AG08396 (cell line): ENCODE measurements around the gene YAP1.
"Not testable (repeated sequence)": the region's sequence is repeated elsewhere in the genome, so short reads cannot be mapped to it uniquely, and the experiment has no call there.

Experiments used
- DNase-seq: peaks from one replicate; pipeline ENCODE4 v3.0.0; 2012; ENCODE audit warnings: low spot score, mixed read lengths

The YAP1 gene

DNA sequence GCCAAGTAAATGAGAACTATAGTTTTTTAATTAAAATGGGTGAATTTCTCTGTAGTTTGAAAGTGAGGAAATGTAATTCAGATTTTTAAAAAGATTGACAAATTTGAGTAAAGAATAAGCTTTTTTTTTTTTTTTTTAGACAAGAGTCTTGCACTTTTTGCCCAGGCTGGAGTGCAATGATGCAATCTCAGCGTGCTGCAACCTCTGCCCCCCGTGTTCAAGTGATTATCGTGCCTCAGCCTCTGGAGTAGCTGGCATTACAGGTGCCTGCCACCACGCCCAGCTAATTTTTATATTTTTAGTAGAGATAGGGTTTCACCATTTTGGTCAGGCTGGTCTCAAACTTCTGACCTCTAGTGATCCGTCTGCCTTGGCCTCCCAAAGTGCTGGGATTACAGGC is 90.1 kb downstream of the YAP1 start:
- DNase-seq, result not testable (repeated sequence)

DNA sequence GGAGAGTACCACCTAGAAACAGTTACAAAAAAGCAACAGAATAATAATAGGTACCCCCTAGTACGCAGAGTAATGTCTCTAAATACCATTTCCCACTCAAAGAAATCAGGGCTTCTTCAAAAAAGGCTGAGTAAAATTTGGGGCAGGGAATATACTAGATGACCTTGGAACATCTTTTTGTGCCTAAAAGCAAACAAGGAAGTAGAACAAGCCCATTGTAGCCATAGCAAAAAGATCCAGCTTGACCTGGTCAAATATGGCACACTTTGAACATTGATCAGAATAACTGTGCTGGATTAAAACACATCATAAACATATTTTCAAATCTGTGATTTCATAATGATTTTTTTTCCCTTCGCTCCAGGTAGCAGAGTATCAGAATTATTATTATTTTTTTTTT is 91.5 kb downstream of the YAP1 start:
- no peak for DNase-seq

DNA sequence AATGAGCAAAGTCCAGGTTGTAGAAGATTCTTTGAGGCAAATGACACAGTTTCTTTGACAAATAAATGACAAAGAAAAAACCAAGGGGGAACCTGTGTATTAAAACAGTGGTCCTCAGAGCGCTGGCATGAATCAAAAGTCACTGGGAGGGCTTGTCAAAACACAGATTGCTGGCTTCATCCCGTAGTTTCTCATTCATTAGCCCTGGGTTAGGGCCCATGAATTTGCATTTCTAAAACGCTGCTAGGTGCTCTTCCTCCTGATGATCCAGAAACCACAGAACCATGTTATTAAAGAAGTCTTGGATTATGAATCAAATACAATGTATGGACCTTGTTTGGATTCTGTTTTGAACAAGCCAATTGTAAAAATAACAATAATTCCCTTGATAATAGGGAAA is 92.7 kb downstream of the YAP1 start:
- no peak for DNase-seq

DNA sequence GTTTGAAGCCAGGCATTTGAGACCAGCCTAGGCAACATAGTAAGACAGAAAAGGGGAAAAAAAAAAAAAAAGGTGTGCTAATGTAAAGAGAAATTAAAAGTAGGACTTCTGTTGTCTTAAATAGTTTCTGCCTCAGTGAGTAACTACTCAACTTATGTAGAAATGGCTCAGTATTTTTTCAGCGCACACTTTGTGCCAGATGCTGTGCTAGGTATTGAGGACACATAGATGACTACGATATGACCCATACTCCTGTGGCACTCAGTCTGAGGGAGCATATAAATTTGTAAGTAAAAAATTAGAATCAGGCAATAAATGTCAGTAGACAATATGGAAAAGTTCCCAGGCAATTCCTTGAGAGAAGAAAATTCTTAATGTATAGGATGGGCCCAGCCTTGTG is 93.9 kb downstream of the YAP1 start:
- no peak for DNase-seq

DNA sequence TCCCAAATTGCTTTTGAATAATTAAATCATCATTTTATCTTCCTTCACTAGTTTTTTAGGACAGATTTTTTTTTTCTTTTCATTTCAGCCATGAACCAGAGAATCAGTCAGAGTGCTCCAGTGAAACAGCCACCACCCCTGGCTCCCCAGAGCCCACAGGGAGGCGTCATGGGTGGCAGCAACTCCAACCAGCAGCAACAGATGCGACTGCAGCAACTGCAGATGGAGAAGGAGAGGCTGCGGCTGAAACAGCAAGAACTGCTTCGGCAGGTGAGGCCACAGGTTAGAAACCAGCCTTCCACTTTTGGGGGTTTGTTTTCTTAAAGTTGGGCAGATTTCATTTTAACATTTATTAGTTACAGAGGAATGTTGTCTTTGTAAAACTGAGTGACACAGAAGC is 95.6 kb downstream of the YAP1 start:
- no peak for DNase-seq

DNA sequence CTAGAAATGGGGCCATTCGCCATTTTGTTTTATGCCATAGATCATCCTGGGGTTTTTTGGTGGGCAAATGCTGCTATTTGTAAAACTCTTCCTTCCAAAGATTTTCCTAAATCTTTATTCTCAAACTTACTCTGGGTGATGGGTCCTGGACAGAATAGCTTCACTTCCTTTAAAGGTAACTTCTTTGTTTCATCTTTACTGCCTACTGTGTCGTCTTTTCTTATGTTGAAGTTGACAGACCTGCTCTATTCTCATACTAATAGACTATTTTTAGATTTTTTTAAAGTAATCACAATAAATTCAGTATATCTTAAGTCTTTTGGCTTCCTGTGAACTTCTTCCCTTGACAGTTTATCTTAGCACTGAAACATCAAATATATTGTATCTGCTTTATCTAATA is 98.6 kb downstream of the YAP1 start:
- no peak for DNase-seq

DNA sequence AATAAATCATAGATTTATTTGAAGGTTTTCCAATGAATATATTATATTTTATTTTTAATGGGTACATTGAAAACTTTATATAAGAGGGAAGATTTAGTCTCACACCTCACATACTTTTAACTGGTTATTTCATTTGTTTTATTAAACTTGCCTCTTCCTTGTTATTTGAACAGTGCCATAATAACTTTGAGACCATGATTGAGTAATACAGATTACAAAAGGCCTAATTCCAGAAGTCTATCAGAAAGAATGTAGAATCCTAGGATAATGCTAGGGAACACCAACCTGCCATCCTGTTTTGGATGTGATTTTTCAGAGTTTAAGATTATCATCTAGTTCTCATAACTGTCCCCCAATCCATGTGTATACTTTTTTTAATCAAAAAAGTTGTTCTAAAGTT is 104.4 kb downstream of the YAP1 start:
- no peak for DNase-seq

DNA sequence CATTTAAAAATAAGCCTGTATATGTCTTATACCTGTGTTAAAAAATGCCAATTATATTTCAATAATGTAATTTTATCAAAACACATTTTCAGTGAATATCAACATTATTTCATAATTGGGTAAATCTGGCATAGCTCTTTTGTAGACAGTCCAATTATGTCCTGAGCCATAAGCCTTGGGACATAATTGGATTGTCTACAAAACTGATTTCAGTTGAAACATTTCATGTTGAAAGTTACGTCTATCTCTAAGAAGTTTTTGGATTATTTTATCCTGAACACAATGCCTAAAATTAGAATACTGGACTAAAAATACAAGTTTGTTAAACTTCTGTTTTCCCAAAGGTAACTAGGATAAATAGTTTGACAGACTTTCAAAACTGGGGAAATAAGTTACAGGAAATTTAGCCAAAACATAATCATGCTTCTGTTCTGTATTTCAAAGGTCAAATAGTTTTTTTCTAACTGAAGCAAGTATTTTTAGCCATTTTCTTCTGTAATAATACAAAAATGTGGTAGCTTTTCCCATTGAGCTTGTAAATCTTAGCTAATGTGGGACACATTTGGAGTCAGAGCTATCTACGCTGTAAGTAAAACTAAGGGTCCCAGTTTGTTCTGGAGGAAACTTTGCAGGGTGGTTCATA is 106.3 kb downstream of the YAP1 start:
- no peak for DNase-seq

DNA sequence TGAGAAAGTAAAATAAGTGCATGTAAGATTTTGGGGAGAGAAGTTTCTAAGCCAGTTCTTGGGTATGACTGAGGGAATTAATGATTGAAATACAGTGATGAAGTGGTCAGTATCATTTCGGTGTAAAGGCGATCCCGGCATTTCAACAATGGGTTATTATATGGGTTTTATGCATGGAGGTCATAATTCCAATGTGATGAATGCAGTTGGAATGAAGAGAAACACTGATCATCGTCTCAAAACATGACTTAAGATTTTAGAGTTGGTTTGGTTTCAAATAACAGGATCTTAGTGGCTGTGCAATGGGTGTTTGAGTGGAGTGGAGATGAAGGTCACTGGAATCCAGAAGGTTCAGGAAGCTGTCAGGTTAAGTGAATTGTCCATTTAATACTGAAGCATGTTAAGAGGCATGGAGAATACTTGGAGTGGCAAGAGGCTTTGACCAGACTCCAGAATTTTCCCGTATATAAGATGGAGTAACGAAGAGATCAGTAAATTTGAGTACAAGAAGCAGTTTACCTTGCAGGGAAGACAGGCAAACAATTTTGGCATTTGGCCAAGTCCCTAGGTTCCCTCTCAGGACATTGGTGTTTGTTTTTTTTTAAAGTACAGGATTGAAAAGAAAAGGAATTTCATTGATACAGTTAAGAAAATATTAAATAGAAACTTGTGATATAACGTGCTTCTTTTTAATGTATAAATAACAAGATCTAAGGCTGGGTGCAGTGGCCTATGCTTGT is 110.7 kb downstream of the YAP1 start:
- no peak for DNase-seq

DNA sequence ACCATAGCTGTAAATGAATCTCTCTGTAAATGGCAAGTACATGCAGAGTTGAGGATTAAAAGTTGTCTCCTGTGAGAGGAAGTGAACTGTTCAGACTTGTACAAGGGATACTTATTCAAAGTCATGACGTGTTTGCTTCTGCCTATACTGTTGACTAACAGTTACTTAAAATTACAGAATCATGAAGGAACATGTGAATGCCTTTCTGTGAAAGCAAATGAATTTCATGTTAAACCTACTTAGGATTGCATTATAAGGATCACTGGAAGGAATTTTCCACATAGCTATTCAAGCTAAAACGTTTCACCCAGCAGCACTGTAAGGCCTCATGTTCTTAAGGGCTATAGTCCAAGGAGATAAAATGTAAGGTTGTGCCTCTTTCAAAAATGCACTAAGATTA is 113.6 kb downstream of the YAP1 start:
- DNase-seq, result no peak

DNA sequence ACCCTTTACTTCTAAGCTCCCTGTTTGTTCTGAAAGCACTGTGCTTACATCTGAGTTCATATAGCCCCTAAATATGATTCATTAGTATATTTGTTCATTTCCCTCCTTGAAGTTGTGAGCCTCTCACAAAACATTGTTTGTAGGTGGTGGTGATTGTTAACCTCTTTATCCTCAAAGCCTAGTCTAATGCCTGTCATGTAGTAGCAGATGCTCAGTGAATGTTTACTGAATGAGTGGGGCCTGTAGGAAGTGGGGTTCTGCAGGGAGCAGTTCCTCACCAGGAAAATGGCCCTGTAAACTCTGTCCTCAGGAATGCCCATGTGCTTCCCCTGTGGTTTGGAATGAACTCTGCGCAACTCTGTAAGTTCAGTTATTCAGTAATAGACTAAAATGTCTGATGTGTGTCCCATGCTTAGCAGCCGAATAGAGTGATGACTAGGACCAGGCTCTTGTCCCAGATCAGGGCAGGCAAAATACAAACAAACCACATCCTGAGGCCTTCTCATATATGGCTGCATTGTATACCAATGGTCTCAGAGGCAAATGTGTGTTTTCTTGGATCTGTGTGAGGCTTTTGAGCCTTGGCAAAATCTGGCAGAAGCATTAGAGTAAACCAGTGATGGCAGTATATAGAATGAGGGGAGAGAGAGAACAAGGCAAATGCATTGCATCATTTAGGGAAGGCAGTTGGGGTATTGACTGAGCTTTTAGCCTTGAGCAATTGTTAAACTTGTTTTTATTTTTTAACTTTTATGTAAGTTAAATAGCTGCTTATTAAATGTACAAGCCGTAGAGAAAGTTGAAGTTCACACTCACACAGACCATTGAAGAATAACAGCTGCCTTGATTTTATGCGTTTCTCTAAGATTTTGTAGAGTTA is 115.7 kb downstream of the YAP1 start:
- DNase-seq, result peak; percentile 67

DNA sequence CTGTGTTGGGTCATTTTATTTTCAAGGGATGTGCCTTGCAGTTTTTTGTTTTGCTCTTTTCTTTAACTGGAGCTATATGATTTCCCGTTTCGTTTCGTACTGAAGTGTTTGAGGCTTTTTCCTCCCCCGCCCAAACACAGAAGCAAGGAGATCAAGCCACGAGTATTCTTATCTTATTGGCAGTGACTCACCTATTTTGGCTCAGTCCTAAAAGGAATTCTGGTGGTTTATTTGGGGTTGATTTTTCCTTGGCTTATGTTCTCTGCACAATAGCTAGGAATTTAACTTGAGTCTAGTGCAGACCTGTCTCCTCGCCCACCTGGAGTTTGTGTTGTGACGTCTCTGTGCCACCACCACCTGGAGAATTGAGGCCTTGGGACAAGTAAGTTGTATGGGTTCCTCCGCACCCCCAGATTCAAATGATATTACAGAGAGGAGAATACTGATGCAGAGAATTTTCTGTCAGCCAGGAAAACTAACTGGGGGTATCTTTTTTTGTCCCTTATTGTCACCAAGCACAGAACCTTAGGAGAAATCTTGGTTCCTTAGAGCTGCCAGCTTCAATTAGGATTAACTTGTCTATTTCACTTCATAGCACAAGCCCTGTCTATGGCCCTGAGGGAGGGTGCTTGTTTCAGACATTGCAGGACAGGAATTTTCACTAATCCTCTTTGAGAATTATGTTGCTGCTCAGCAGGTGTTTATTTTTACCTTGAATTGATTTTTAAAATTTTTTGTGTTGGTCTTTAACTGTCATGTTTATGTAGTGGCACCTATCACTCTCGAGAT is 116.6 kb downstream of the YAP1 start:
- DNase-seq, result no peak

DNA sequence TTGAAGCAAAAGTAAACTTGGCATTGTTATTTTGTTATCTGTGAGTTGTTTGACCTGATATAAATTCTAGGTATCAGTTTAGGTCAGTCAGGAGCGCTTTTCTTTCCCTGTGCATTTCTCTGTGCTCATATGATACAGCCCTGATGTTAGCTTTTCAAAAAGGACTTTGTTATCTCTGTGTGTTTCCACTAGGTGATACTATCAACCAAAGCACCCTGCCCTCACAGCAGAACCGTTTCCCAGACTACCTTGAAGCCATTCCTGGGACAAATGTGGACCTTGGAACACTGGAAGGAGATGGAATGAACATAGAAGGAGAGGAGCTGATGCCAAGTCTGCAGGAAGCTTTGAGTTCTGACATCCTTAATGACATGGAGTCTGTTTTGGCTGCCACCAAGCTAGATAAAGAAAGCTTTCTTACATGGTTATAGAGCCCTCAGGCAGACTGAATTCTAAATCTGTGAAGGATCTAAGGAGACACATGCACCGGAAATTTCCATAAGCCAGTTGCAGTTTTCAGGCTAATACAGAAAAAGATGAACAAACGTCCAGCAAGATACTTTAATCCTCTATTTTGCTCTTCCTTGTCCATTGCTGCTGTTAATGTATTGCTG is 119.4 kb downstream of the YAP1 start:
- DNase-seq, result no peak

DNA sequence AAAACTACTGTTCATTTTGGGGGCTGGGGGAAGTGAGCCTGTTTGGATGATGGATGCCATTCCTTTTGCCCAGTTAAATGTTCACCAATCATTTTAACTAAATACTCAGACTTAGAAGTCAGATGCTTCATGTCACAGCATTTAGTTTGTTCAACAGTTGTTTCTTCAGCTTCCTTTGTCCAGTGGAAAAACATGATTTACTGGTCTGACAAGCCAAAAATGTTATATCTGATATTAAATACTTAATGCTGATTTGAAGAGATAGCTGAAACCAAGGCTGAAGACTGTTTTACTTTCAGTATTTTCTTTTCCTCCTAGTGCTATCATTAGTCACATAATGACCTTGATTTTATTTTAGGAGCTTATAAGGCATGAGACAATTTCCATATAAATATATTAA is 119.9 kb downstream of the YAP1 start:
- no peak for DNase-seq

DNA sequence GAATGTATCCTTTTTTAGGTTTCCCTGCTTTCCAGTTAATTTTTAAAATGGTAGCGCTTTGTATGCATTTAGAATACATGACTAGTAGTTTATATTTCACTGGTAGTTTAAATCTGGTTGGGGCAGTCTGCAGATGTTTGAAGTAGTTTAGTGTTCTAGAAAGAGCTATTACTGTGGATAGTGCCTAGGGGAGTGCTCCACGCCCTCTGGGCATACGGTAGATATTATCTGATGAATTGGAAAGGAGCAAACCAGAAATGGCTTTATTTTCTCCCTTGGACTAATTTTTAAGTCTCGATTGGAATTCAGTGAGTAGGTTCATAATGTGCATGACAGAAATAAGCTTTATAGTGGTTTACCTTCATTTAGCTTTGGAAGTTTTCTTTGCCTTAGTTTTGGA is 120.7 kb downstream of the YAP1 start:
- DNase-seq, result no peak

DNA sequence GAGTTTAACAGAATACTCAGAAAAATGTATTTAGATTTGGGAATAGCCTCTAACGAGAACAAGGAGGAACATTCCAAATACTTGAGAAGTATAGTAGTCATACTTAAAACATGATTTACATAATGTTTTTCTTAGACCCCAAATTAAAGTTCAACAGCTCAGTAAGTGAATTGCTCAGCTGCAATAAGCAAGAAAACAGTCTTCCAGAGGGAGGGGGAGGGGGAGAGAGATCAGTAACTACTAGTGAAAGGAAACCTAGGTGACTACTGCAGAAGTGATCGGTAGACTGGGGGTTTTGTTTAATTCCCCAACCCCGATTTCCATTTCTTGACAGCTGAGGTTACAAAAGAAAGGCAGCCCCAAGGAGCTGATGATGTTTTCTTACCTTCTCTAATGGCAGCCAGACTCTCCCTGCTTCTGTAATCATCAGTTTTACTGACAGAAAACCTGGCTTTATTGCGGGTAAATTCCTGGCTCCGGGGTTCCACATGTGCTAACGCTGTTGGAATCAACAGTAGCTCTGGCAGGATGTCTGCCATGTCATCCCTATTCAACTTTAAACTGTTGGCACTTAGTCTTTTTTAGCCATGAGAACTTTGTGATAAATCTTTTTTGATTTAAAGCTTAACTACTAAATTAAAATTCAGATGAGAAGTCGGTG is 124.7 kb downstream of the YAP1 start:
- DNase-seq, result no peak

DNA sequence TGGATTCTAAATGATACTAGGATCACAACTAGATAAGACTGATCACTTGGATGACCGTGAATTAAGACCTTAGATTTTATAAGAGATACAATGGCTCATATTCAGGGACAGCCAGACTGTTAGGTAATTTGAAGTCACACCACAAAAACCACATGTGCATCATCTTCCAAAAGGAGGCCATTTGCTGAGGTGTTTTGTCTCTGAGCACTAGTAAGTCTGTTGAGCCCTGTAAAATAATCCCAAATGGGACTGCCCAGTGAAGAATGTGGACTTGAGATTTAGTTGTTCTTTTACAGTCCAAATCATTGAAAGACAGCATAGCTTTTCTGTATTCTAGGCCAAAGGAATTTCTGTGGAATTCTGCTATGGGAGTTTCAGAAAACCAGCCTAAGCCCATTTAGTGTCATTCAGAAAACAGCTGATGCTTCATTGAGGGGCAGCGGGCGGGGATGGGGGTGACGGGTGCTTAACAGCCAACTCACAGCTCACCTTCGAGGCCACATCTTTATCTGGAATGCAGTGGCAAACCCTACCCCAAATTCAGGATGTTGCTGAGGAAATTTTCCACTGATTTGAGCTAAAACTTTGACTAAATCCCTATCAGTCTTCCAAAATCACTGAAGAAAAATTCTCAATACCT is 127.0 kb downstream of the YAP1 start:
- DNase-seq, result no peak

DNA sequence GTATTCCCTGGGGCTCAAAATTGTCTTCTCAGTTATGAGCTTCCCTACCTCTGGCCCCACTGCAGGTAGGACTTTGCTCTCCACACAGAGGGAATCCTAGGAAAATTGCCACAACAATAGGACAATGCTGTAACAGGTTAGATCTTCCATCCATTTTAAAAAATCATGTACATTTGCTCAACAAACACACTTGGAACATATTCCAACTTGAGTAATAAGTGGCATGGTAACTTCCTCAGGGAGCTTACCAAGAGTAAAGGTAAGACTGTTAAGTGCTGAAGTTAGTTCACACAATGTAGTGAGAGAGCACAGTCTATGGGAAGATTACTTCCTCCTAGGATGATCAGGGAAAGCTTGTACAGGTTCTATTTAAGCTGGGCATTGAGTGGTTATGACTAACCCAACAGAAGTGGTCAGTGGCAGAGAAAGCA is 128.2 kb downstream of the YAP1 start:
- DNase-seq, result no peak

DNA sequence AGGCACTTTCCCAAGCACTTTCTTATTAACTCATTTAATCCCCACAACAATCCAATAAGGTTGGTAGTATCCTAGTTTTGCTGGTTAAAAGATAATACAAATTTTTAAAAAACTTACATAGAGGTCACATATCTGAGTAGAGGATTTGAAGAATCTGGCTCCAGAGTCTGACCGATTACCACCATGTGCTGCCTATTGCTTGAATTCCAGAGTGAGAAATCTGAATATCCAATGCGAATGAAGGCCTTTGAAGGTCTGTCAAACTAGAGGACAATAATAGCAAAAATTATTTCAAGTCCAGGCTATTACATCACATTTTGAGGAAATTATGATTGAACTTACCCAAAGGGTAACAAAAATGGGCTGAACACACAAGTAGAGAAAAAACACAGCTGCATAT is 129.2 kb downstream of the YAP1 start:
- DNase-seq, result no peak

DNA sequence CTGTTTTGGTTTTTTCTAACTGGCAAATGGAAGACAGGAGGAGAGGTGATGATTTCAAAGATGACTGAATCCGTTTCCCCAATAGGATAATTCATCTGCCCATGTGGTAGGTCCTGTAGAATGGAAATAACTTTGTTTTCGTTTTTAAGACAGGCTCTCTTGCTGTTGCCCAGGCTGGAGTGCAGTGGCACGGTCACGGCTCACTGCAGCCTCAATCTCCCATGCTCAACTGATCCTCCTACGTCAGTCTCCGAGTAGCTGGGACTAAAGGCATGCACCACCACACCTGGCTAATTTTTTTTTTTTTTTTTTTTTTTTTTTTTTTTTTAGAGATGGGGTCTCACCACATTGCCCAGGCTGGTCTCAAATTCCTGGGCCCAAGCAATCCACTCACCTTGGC is 129.7 kb downstream of the YAP1 start:
- no peak for DNase-seq

DNA sequence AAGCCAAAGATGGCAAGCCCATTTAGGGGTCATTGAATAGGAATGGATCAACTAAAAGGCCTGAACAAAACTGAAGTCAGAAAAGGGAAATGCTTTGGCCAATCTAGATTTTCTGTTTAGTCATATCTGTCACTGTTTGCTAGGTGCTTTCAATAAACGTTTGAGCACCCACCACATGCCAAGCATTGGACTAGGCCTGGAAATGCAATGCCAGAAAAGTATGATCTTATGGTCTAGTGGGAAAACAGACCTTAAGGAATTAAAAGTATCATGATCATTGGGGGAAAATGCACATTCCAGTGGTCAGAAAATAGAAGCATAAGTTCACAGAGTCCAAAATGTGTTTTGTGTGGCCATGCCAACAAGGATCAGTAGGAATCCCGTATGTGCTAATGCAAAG is 130.3 kb downstream of the YAP1 start:
- DNase-seq, result peak; percentile 27
